Stimulated activated CD4-positive, alpha-beta T cell treated with anti-CD3 and anti-CD28 coated beads, Interleukin-12 subunit alpha, Interleukin-12 subunit beta, amount 100 ng/mL, for 4 hours (primary cell): ENCODE measurements around the gene NIPAL4.

Source experiments
- DNase-seq: peaks from one replicate; pipeline ENCODE4 v3.0.0-alpha.2; 2020

The NIPAL4 gene

DNA sequence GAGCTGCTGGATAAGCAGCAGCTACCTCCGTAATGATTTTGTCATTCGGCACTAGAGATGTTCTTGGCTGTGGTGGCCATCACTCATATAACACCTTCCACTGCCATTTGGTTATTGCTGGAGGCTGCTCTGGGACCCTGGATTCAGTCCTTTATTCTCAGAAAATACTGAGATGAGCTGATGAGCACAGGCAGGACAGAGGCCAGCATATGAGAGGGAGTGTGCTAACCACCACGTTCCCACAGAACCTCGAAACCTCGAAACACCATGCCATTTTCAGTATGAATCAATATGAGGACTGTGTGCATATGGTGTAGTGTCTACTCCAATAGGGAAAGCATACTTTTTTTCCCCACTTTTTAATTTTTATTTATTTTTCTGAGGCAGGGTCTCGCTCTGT is 59.0 kb downstream of the NIPAL4 start:
- no peak for DNase-seq

DNA sequence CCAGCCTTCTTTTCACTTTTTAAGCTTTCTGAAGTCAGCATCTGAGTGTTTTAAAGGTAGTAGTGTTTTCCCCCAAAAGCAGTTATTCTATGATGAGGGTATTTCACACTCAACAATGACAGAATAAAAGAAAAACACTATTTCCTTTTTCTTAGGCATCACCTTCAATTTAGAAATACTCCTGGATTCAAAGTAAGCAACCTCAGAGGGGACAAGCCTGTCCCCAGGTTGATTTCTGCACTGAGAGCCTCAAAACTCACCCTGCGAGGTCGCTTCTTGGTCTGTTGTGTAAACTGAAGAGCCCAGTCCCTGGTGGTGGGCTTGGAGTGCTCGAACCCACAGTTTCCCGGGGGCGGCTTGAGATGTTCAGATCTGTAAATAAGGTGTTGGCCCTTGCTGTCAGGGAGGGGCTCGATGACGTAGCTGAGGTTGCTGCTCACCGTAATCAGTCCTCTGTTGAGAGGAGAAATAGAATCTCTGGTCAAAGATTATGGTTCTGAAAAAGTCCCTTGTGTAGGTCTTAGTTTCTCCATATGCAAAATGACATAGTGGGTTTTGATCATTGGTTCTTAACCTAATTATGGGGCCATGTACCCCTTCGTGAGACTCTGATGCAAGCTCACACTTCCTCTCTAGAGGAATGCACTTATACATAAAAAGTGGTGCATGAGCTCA is 59.7 kb downstream of the NIPAL4 start:
- DNase-seq: no peak

- DNase-seq: no peak
These were observed 61.1 kb downstream of the NIPAL4 start for GRCh38 chr5:157520911-157521703.

DNA sequence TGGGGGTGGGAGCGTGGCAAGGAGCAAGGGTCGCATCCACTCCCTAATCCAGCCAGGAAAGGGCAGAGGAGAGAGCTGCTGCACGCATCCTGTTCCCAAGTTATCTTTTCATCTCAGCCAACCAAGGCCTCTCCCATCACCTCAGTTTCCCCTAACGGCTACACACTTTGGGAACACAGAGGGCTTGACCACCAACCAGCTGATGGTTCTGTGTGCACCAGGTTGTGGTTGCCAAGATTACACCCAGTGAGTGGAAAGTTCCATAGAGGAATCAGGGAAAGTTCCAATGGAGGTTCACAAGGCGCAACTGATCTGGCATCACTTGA is 61.7 kb downstream of the NIPAL4 start:
- no peak for DNase-seq

GRCh38 chr5:157523976-157524375 is 64.0 kb downstream of the NIPAL4 start:
- DNase-seq: no peak
